HFFc6 (cell line): Measurements from ENCODE around the gene SEC14L6. TPM values are rescaled to one million over a fixed set of nuclear protein-coding genes. Genes with fewer than 3 reads are reported as not detected.

Experiments used
- DNase-seq: peaks from one replicate; pipeline ENCODE4 v3.0.0-alpha.2; 2018
- H3K27ac Mint-ChIP-seq: 2 replicates; pipeline ENCODE4 v1.8.0; 2020; ENCODE audit warnings: mild to moderate bottlenecking, mixed read lengths
- H3K27me3 Mint-ChIP-seq: 2 replicates; pipeline ENCODE4 v1.8.0; 2021; ENCODE audit warnings: mild to moderate bottlenecking, moderate library complexity, mixed read lengths; ENCODE audit not compliant: insufficient read depth
- H3K36me3 Mint-ChIP-seq: 2 replicates; pipeline ENCODE4 v1.8.0; 2021; ENCODE audit warnings: low read depth, mixed read lengths
- H3K4me1 Mint-ChIP-seq: 2 replicates; pipeline ENCODE4 v1.8.0; 2020; ENCODE audit warnings: low read depth, mixed read lengths
- H3K4me3 Mint-ChIP-seq: 2 replicates; pipeline ENCODE4 v1.8.0; 2020; ENCODE audit warnings: mild to moderate bottlenecking, moderate library complexity, mixed read lengths
- H3K9me3 Mint-ChIP-seq: 2 replicates; pipeline ENCODE4 v1.8.0; 2020; ENCODE audit warnings: mild to moderate bottlenecking, mixed read lengths
- total RNA-seq, 6 experiments: library from RNA; stranded (reverse); fragmentation: NEBNext Ultra II Directional; extraction: Animal tissue kit (Norgen Biotek cat#: 25700); gene quantifications; 2 replicates in 1 of 6; 3 replicates in 5 of 6; pipeline ENCODE4 v1.2.3, GENCODE V29; 2021
- TF ChIP-seq, protein P1 (sequence below): fragments of 200-600 bp; sonication (generic); IDR thresholded peaks from 2 replicates; pipeline ENCODE4 v1.5.0; 2021; ENCODE audit warnings: antibody characterized with exemption, mild to moderate bottlenecking

Gene SEC14L6
- total RNA-seq, 6 experiments from 2014 or later, result not detected

GRCh38 chr22:30539368-30539767 lies 7.2 kb downstream of the SEC14L6 start:
- no peaks in the 10 kb centered on the region for H3K36me3 Mint-ChIP-seq
- H3K4me1 Mint-ChIP-seq, result peaks cover 5% of the 10 kb centered on the region; the same call in 1 of the 2 replicates
- DNase-seq, result no peak
- TF ChIP-seq, protein P1, sequence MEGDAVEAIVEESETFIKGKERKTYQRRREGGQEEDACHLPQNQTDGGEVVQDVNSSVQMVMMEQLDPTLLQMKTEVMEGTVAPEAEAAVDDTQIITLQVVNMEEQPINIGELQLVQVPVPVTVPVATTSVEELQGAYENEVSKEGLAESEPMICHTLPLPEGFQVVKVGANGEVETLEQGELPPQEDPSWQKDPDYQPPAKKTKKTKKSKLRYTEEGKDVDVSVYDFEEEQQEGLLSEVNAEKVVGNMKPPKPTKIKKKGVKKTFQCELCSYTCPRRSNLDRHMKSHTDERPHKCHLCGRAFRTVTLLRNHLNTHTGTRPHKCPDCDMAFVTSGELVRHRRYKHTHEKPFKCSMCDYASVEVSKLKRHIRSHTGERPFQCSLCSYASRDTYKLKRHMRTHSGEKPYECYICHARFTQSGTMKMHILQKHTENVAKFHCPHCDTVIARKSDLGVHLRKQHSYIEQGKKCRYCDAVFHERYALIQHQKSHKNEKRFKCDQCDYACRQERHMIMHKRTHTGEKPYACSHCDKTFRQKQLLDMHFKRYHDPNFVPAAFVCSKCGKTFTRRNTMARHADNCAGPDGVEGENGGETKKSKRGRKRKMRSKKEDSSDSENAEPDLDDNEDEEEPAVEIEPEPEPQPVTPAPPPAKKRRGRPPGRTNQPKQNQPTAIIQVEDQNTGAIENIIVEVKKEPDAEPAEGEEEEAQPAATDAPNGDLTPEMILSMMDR, result no peak
- H3K27me3 Mint-ChIP-seq, result peaks cover 19% of the 10 kb centered on the region
- H3K9me3 Mint-ChIP-seq, result no peaks in the 10 kb centered on the region
- no peak overlapping the region for H3K27ac Mint-ChIP-seq
- H3K4me3 Mint-ChIP-seq, result no peak overlapping the region

DNA sequence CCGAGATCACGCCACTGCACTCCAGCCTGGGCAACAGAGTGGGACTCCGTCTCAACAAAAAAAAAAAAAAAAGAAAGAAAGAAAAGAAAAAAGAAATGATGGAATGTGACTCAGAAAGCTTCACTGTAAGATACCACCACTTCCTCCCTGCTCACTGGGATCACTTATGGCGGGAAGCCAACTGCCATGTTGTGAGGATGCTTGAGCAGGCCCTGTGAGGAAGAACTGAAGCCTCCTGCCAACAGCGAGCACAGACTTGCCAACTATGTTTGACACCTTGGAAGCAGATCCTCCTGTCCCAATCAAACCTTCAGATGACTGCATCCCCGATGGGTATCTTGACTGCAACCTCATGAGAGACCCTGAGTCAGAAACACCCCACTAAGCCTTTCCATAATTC lies 8.3 kb downstream of the SEC14L6 start:
- peak; percentile 7 for DNase-seq
- H3K27ac Mint-ChIP-seq, result no peak overlapping the region
- H3K4me3 Mint-ChIP-seq, result no peak overlapping the region
- no peaks in the 10 kb centered on the region for H3K9me3 Mint-ChIP-seq
- peaks cover 23% of the 10 kb centered on the region for H3K27me3 Mint-ChIP-seq
- TF ChIP-seq, protein P1, result no peak
- peaks cover 5% of the 10 kb centered on the region; the same call in 1 of the 2 replicates for H3K4me1 Mint-ChIP-seq
- H3K36me3 Mint-ChIP-seq, result no peaks in the 10 kb centered on the region

DNA sequence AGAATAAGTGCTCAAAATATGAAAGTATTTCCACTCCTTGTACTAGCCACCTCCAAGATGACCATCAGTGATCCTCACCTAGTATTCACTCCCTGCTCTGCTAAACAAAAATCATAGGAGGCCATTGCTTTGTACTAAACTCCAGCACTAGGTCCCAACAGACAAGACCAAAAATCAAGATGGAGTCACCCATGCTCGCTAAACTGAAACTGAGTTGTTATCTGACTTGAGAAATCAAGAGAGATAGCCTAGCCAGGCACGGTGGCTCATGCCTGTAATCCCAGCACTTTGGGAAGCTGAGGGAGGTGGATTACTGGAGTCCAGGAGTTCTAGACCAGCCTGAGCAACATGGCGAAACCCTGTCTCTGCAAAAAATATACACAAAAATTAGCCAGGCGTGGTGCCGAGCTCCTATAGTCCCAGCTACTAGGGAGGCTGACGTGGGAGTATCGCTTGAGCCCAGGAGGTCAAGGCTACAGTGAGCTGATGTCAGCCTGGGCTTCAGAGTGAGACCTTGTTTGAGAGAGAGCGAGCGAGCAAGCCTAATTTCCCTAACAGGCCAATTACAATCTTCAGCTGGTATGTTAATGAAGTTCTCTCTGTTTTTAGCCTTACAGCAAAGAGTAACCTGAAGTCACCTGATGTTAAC lies 9.3 kb downstream of the SEC14L6 start:
- Mint-ChIP-seq H3K4me3 (no peak overlapping the region), H3K36me3 (no peaks in the 10 kb centered on the region), H3K4me1 (peaks cover 5% of the 10 kb centered on the region; the same call in 1 of the 2 replicates), H3K27me3 (peaks cover 19% of the 10 kb centered on the region), H3K27ac (no peak overlapping the region), H3K9me3 (no peaks in the 10 kb centered on the region)
- TF ChIP-seq, protein P1, result no peak
- no peak for DNase-seq

GRCh38 chr22:30535182-30535581 lies 11.4 kb downstream of the SEC14L6 start:
- no peak for DNase-seq
- Mint-ChIP-seq H3K9me3 (no peaks in the 10 kb centered on the region), H3K4me1 (peaks cover 5% of the 10 kb centered on the region; the same call in 1 of the 2 replicates), H3K27me3 (peaks cover 12% of the 10 kb centered on the region), H3K27ac (no peak overlapping the region), H3K36me3 (no peaks in the 10 kb centered on the region), H3K4me3 (no peak overlapping the region)
- TF ChIP-seq, protein P1, result no peak

GRCh38 chr22:30531651-30532608 lies 14.6 kb downstream of the SEC14L6 start:
- H3K9me3 Mint-ChIP-seq, result no peaks in the 10 kb centered on the region
- H3K27me3 Mint-ChIP-seq, result peaks cover 9% of the 10 kb centered on the region

More at GRCh38 chr22:30531651-30532608, 14.6 kb downstream of the SEC14L6 start:
- no peak overlapping the region for H3K27ac Mint-ChIP-seq
- TF ChIP-seq, protein P1, result 0 out of 2 replicates have a peak, but pooled peaks have one; percentile 10
- H3K36me3 Mint-ChIP-seq, result no peaks in the 10 kb centered on the region
- no peak for DNase-seq
- no peak overlapping the region for H3K4me3 Mint-ChIP-seq
- no peaks in the 10 kb centered on the region for H3K4me1 Mint-ChIP-seq
